Measurements from ENCODE around the gene MYH1. TPM values are rescaled to one million over a fixed set of nuclear protein-coding genes. Genes with fewer than 3 reads are reported as not detected.

Gene MYH1
- total and polyA plus RNA-seq, 11 donors: 0.04 to 0.09 TPM; not detected in 9

Other genes starting within 250 kb of the MYH1 start
- not detected for gene MYH13, start 145.5 kb downstream of the MYH1 start, total RNA-seq
- under 1 TPM in 1 of 2 donors, not detected in 1; 0.01 TPM for gene MYH13, start 145.5 kb downstream of the MYH1 start, polyA plus RNA-seq
- gene MYH8, start 96.6 kb downstream of the MYH1 start, total RNA-seq: under 1 TPM in 1 of 9 donors, not detected in 8; 0.12 TPM
- gene MYH8, start 96.6 kb downstream of the MYH1 start, polyA plus RNA-seq: not detected
- not detected for gene MYH4, start 49.0 kb downstream of the MYH1 start, total RNA-seq
- gene MYH4, start 49.0 kb downstream of the MYH1 start, polyA plus RNA-seq: not detected
- under 1 TPM in 2 of 9 donors, not detected in 7; 0.07 to 0.40 TPM for gene MYH2, start 31.1 kb upstream of the MYH1 start, total RNA-seq
- not detected for gene MYH2, start 31.1 kb upstream of the MYH1 start, polyA plus RNA-seq
- gene MYH3, start 138.8 kb upstream of the MYH1 start, total RNA-seq: 1 to 10 TPM in 1 of 9 donors, under 1 TPM in 8; 0.13 to 1.8 (median 0.62) TPM
- 1 to 10 TPM in 1 of 2 donors, under 1 TPM in 1; 0.57 to 1.2 TPM for gene MYH3, start 138.8 kb upstream of the MYH1 start, polyA plus RNA-seq
- 10 to 100 TPM; 27.7 to 42.9 (median 31.4) TPM for gene SCO1, start 179.0 kb upstream of the MYH1 start, total RNA-seq
- gene SCO1, start 179.0 kb upstream of the MYH1 start, polyA plus RNA-seq: 10 to 100 TPM in 1 of 2 donors, 1 to 10 TPM in 1; 9.2 to 53.4 TPM
- gene ADPRM, start 179.1 kb upstream of the MYH1 start, total RNA-seq: 1 to 10 TPM; 2.1 to 7.2 (median 4.6) TPM
- 1 to 10 TPM; 3.2 to 3.5 TPM for gene ADPRM, start 179.1 kb upstream of the MYH1 start, polyA plus RNA-seq
- gene TMEM220, start 211.5 kb upstream of the MYH1 start, total RNA-seq: 10 to 100 TPM in 1 of 9 donors, 1 to 10 TPM in 8; 3.8 to 13.9 (median 6.3) TPM
- gene TMEM220, start 211.5 kb upstream of the MYH1 start, polyA plus RNA-seq: 1 to 10 TPM; 3.2 to 8.3 TPM